Lower leg skin (tissue), 3 donors: ENCODE results near the gene EEFSEC.

Experiments
- CTCF ChIP-seq, 3 donors: fragments of 450-650 bp; IDR thresholded peaks; one replicate each; pipeline ENCODE4 v1.5.1; 2016; ENCODE audit warnings: antibody characterized with exemption in 3 of 3, mild to moderate bottlenecking in 3 of 3, moderate library complexity in 2 of 3
- POLR2A ChIP-seq, 2 donors: fragments of 450-650 bp; IDR thresholded peaks; one replicate each; pipeline ENCODE4 v1.6.1; 2016 to 2017; ENCODE audit warnings: antibody characterized with exemption in 2 of 2, mild to moderate bottlenecking in 1 of 2, moderate library complexity in 1 of 2

GRCh38 chr3:128273841-128274573, 120.7 kb downstream of the EEFSEC start:
- TF ChIP-seq CTCF (IDR thresholded peaks at IDR 0.05) (no peak), POLR2A (IDR thresholded peaks at IDR 0.05) (no peak)
